ENCODE measurements around the gene GRXCR1. TPM values are rescaled to one million over a fixed set of nuclear protein-coding genes. Genes with fewer than 3 reads are reported as not detected.

The GRXCR1 gene
- total and polyA plus RNA-seq, 2 donors (not counting 1 experiment from before 2014, with no cell fraction given), result not detected

DNA sequence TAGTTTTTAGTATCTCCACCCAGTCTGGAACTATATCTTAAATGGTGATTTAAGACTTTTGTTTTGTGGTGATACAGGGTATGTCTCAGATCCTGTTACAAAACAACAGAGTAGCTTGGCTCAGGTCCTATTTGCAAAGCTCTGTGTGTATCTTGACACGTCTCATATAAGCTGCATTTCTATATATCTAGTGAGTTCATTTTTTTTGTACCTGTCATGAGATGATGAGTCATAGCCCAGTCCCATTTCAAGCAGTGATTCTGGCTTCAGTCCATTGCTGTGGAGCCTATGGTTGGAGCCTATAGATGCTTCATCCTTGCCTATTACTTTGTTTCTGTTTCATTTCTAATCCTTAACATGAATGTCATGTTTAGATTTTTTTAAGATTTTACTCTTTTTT lies 23.0 kb downstream of the GRXCR1 start:
- H3K9ac ChIP-seq (ENCODE audit: low read length), result no peak overlapping the region
- H3K36me3 ChIP-seq (replicated peaks in 1 of 2; ENCODE audit: control extremely low read depth in 1 of 2, control insufficient read depth in 1 of 2, extremely low read depth in 1 of 2, insufficient read depth in 2 of 2, low read length in 1 of 2), result no peaks in the 10 kb centered on the region
- no peaks in the 10 kb centered on the region for H3K79me2 ChIP-seq (ENCODE audit: control insufficient read depth, insufficient read depth, low read length)
- H3K27ac Mint-ChIP-seq, result no peak overlapping the region
- H3K27ac ChIP-seq (ENCODE audit: low read length in 2 of 2), result no peak overlapping the region
- H3K9me3 Mint-ChIP-seq (ENCODE audit: insufficient read depth), result no peaks in the 10 kb centered on the region
- no peak overlapping the region for H3K4me2 ChIP-seq (replicated peaks; ENCODE audit: low read depth, low read length, poor library complexity, severe bottlenecking)
- DNase-seq, result no peak
- ATAC-seq (ENCODE audit: low read depth), result no peak
- no CpG with 5 or more reads among the region's 1 CpG for WGBS (ENCODE audit: insufficient coverage)
- H3K4me1 Mint-ChIP-seq, result no peaks in the 10 kb centered on the region
- ChIA-PET POLR2A (no interaction called here), CTCF (no interaction called here)
- H3K4me3 ChIP-seq (ENCODE audit: control extremely low read depth in 1 of 5, extremely low read depth in 1 of 5, insufficient read depth in 1 of 5, low read depth in 2 of 5, low read length in 4 of 5), result no peak overlapping the region
- no peaks in the 10 kb centered on the region for H3K4me1 ChIP-seq (ENCODE audit: control insufficient read depth in 2 of 2, insufficient read depth in 2 of 2, low read length in 2 of 2)
- no peak overlapping the region for H2AFZ ChIP-seq (ENCODE audit: insufficient read depth, low read depth, low read length, poor library complexity, severe bottlenecking)
- no peak for TF ChIP-seq EZH2 (IDR thresholded peaks at IDR 0.05; ENCODE audit: borderline replicate concordance, insufficient read depth, low read depth, low read length, poor library complexity, severe bottlenecking)
- TF ChIP-seq, protein P1, sequence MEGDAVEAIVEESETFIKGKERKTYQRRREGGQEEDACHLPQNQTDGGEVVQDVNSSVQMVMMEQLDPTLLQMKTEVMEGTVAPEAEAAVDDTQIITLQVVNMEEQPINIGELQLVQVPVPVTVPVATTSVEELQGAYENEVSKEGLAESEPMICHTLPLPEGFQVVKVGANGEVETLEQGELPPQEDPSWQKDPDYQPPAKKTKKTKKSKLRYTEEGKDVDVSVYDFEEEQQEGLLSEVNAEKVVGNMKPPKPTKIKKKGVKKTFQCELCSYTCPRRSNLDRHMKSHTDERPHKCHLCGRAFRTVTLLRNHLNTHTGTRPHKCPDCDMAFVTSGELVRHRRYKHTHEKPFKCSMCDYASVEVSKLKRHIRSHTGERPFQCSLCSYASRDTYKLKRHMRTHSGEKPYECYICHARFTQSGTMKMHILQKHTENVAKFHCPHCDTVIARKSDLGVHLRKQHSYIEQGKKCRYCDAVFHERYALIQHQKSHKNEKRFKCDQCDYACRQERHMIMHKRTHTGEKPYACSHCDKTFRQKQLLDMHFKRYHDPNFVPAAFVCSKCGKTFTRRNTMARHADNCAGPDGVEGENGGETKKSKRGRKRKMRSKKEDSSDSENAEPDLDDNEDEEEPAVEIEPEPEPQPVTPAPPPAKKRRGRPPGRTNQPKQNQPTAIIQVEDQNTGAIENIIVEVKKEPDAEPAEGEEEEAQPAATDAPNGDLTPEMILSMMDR (IDR thresholded peaks at IDR 0.05), result no peak
- H4K20me1 ChIP-seq (ENCODE audit: control insufficient read depth, insufficient read depth, low read length, poor library complexity, severe bottlenecking), result no peaks in the 10 kb centered on the region
- no peaks in the 10 kb centered on the region for H3K27me3 ChIP-seq (replicated peaks in 1 of 4; ENCODE audit: control extremely low read depth in 1 of 4, control insufficient read depth in 3 of 4, insufficient read depth in 4 of 4, low read length in 3 of 4)
- intact Hi-C loops (cut with micrococcal nuclease), result no loop called here
- no peak overlapping the region for H3K4me3 Mint-ChIP-seq
- peaks cover 0 to 2% (median 1%) of the 10 kb centered on the region in 3 donors for H3K9me3 ChIP-seq (ENCODE audit: control extremely low read depth in 1 of 3, control insufficient read depth in 2 of 3, insufficient read depth in 1 of 3, low read length in 2 of 3)
- peaks cover 4% of the 10 kb centered on the region for H3K27me3 Mint-ChIP-seq

DNA sequence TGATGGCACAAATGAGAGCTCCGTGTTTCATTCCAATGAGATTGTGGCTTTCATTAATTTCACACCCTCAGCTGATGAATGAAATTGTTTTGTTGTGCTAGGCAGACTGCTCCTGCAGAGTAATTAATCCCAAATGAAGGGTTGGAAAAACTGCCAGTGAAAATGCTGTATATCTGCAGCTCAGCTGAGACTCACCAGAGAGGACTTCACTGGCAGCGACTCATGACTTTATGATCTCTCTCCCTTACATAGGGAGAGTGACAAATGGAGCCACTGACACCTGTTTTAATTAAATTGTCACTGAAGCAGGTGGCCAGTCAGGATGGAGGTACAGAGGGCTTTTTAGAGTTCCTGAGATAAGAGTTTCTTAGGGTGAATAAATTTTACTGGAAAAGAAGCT lies 24.8 kb downstream of the GRXCR1 start:
- Histone ChIP-seq H3K9me3 (ENCODE audit: control extremely low read depth in 1 of 3, control insufficient read depth in 2 of 3, insufficient read depth in 1 of 3, low read length in 2 of 3) (peaks cover 0 to 2% (median 1%) of the 10 kb centered on the region in 3 donors), H3K4me2 (replicated peaks; ENCODE audit: low read depth, low read length, poor library complexity, severe bottlenecking) (no peak overlapping the region), H4K20me1 (ENCODE audit: control insufficient read depth, insufficient read depth, low read length, poor library complexity, severe bottlenecking) (no peaks in the 10 kb centered on the region), H3K4me3 (ENCODE audit: control extremely low read depth in 1 of 5, extremely low read depth in 1 of 5, insufficient read depth in 1 of 5, low read depth in 2 of 5, low read length in 4 of 5) (no peak overlapping the region), H3K79me2 (ENCODE audit: control insufficient read depth, insufficient read depth, low read length) (no peaks in the 10 kb centered on the region), H3K4me1 (ENCODE audit: control insufficient read depth in 2 of 2, insufficient read depth in 2 of 2, low read length in 2 of 2) (no peaks in the 10 kb centered on the region), H3K27me3 (replicated peaks in 1 of 4; ENCODE audit: control extremely low read depth in 1 of 4, control insufficient read depth in 3 of 4, insufficient read depth in 4 of 4, low read length in 3 of 4) (no peaks in the 10 kb centered on the region), H2AFZ (ENCODE audit: insufficient read depth, low read depth, low read length, poor library complexity, severe bottlenecking) (no peak overlapping the region), H3K36me3 (replicated peaks in 1 of 2; ENCODE audit: control extremely low read depth in 1 of 2, control insufficient read depth in 1 of 2, extremely low read depth in 1 of 2, insufficient read depth in 2 of 2, low read length in 1 of 2) (no peaks in the 10 kb centered on the region), H3K27ac (ENCODE audit: low read length in 2 of 2) (no peak overlapping the region), H3K9ac (ENCODE audit: low read length) (no peak overlapping the region)
- Mint-ChIP-seq H3K4me1 (no peaks in the 10 kb centered on the region), H3K9me3 (ENCODE audit: insufficient read depth) (no peaks in the 10 kb centered on the region), H3K4me3 (no peak overlapping the region), H3K27ac (no peak overlapping the region), H3K27me3 (peaks cover 7% of the 10 kb centered on the region)
- DNase-seq (no peak), ATAC-seq (ENCODE audit: low read depth) (no peak)
- TF ChIP-seq EZH2 (IDR thresholded peaks at IDR 0.05; ENCODE audit: borderline replicate concordance, insufficient read depth, low read depth, low read length, poor library complexity, severe bottlenecking), result no peak
- TF ChIP-seq, protein P1 (IDR thresholded peaks at IDR 0.05), result no peak
- ChIA-PET CTCF (no interaction called here), POLR2A (no interaction called here)
- no CpG with 5 or more reads among the region's 2 CpGs for WGBS (ENCODE audit: insufficient coverage)
- intact Hi-C loops (cut with micrococcal nuclease), result no loop called here

Data from B cell (primary cell).